GM12878 (cell line): ENCODE measurements around the gene CLIP2. TPM values are rescaled to one million over a fixed set of nuclear protein-coding genes. Genes with fewer than 3 reads are reported as not detected.

Experiments
- ATAC-seq: fragments of 200-7000 bp; cut with Tn5 transposase; 3 replicates; pipeline ENCODE4 v1.9.1; 2020; ENCODE audit warnings: mild to moderate bottlenecking, moderate library complexity
- BruUV-seq: library from RNA; stranded (reverse); fragments of 400-500 nt; replicated peaks from 2 replicates; lab custom pipeline; 2021; lab: Mats Ljungman, UMichigan
- CTCF ChIA-PET: fragments of 300-600 bp; sonication (Branson Sonifier 250); formaldehyde crosslinking; extraction: SDS; loops from one replicate; lab custom pipeline; 2021; ENCODE audit warnings: inconsistent platforms; lab: Yijun Ruan, JAX
- POLR2A ChIA-PET: fragments of 350-600 bp; formaldehyde crosslinking; extraction: SDS; loops from one replicate; lab custom pipeline; 2021; ENCODE audit warnings: inconsistent platforms; lab: Charles Lee
- RAD21 ChIA-PET: fragments of 300-600 bp; sonication (Branson Sonifier 250); formaldehyde crosslinking; loops from one replicate; lab custom pipeline; 2023; ENCODE audit warnings: antibody characterized with exemption; ENCODE audit not compliant: unreplicated experiment; lab: Charles Lee
- SMC1A ChIA-PET: fragments of 300-600 bp; sonication (Branson Sonifier 250); formaldehyde crosslinking; loops from one replicate; lab custom pipeline; 2023; ENCODE audit not compliant: unreplicated experiment, uncharacterized antibody; lab: Charles Lee
- DNase-seq: peaks from one replicate; pipeline ENCODE4 v3.0.0-alpha.2; 2011; ENCODE audit warnings: low read depth, low spot score
- FAIRE-seq: peaks from 3 replicates; lab custom pipeline; 2011; peaks lifted over from hg19 to GRCh38; lab: Jason Lieb, UNC
- H2AFZ ChIP-seq: 2 replicates; pipeline ENCODE4 v1.6.0; 2011; ENCODE audit warnings: low read depth, low read length, control low read depth; ENCODE audit not compliant: control insufficient read depth
- H3K27ac ChIP-seq: 2 replicates; pipeline ENCODE4 v1.5.1; 2011; ENCODE audit warnings: control low read depth; ENCODE audit not compliant: control insufficient read depth, insufficient read depth
- H3K27me3 ChIP-seq, 2 experiments: replicated peaks in 1 of 2; 2 replicates each; pipeline versions ENCODE4 v1.6.0 to v1.6.1; 2011; ENCODE audit warnings: low read length in 1 of 2; ENCODE audit not compliant: control insufficient read depth in 2 of 2, insufficient read depth in 2 of 2
- H3K36me3 ChIP-seq, 2 experiments: 2 replicates each; pipeline ENCODE4 v1.5.1; 2011; ENCODE audit warnings: low read length in 1 of 2; ENCODE audit not compliant: control insufficient read depth in 2 of 2, insufficient read depth in 2 of 2
- H3K4me1 ChIP-seq: 2 replicates; pipeline ENCODE4 v1.6.1; 2011; ENCODE audit warnings: mild to moderate bottlenecking, low read length, moderate library complexity, mixed read lengths; ENCODE audit not compliant: control insufficient read depth, insufficient read depth
- H3K4me2 ChIP-seq: 2 replicates; pipeline ENCODE4 v1.6.0; 2011; ENCODE audit warnings: control low read depth; ENCODE audit not compliant: control insufficient read depth, insufficient read depth
- H3K4me3 ChIP-seq: fragments of 200-600 bp; sonication (generic); 2 replicates; pipeline ENCODE4 v1.5.1; 2016
- H3K79me2 ChIP-seq: 2 replicates; pipeline ENCODE4 v1.6.0; 2011; ENCODE audit warnings: low read length; ENCODE audit not compliant: control insufficient read depth, insufficient read depth
- H3K9ac ChIP-seq: 2 replicates; pipeline ENCODE4 v1.8.0; 2011; ENCODE audit warnings: low read length, control low read depth, mixed read lengths; ENCODE audit not compliant: control insufficient read depth, insufficient read depth
- H3K9me3 ChIP-seq: replicated peaks from 3 replicates; pipeline ENCODE4 v1.5.1; 2011; ENCODE audit warnings: mild to moderate bottlenecking, low read length; ENCODE audit not compliant: control insufficient read depth, insufficient read depth
- H4K20me1 ChIP-seq: 2 replicates; pipeline ENCODE4 v1.6.0; 2011; ENCODE audit not compliant: control insufficient read depth, insufficient read depth
- BCL3 ChIP-seq: IDR thresholded peaks from 2 replicates; pipeline ENCODE4 v1.6.1; 2011; ENCODE audit warnings: borderline replicate concordance, low read depth, mild to moderate bottlenecking, moderate library complexity, low read length; ENCODE audit not compliant: insufficient read depth, poor library complexity, severe bottlenecking
- CEBPB ChIP-seq, 2 experiments: fragments of 150-350 bp in 1 of 2; IDR thresholded peaks; 2 replicates each; pipeline ENCODE4 v1.6.1; 2012 to 2014; ENCODE audit warnings: low read depth in 2 of 2, low read length in 2 of 2, borderline replicate concordance in 1 of 2, inconsistent platforms in 1 of 2
- EP300 ChIP-seq, 2 experiments: fragments of 150-350 bp in 1 of 2; IDR thresholded peaks; 2 replicates each; pipeline ENCODE4 v1.6.1; 2011 to 2012; ENCODE audit warnings: low read depth in 2 of 2, low read length in 2 of 2, borderline replicate concordance in 1 of 2, improper control_type of control experiment in 1 of 2, inconsistent platforms in 1 of 2; ENCODE audit not compliant: control insufficient read depth in 1 of 2
- HCFC1 ChIP-seq: fragments of 150-350 bp; IDR thresholded peaks from 2 replicates; pipeline ENCODE4 v1.6.1; 2014; ENCODE audit warnings: low read length
- JUNB ChIP-seq: IDR thresholded peaks from 2 replicates; pipeline ENCODE4 v1.6.1; 2016; ENCODE audit warnings: antibody characterized with exemption, mild to moderate bottlenecking
- LARP7 ChIP-seq: fragments of 450-650 bp; IDR thresholded peaks from 2 replicates; pipeline ENCODE4 v1.6.1; 2017; ENCODE audit warnings: mild to moderate bottlenecking
- MTA3 ChIP-seq: IDR thresholded peaks from 2 replicates; pipeline ENCODE4 v1.6.1; 2012; ENCODE audit warnings: low read length, inconsistent platforms, borderline replicate concordance
- SMAD5 ChIP-seq: IDR thresholded peaks from 2 replicates; pipeline ENCODE4 v1.6.1; 2016; ENCODE audit warnings: antibody characterized with exemption, low read depth
- SREBF1 ChIP-seq: IDR thresholded peaks from 2 replicates; pipeline ENCODE4 v1.6.1; 2012; ENCODE audit warnings: mild to moderate bottlenecking, low read length
- STAT1 ChIP-seq: fragments of 450-650 bp; conservative IDR thresholded peaks from 2 replicates; pipeline ENCODE4 v1.6.1; 2014; ENCODE audit warnings: antibody characterized with exemption, mild to moderate bottlenecking
- STAT3 ChIP-seq: IDR thresholded peaks from 2 replicates; pipeline ENCODE4 v1.6.1; 2011; ENCODE audit warnings: low read depth, low read length, improper control_type of control experiment
- TAF1 ChIP-seq: IDR thresholded peaks from 2 replicates; pipeline ENCODE4 v1.6.1; 2011; ENCODE audit warnings: mild to moderate bottlenecking, low read depth, low read length, borderline replicate concordance
- TARDBP ChIP-seq: IDR thresholded peaks from 2 replicates; pipeline ENCODE4 v1.6.1; 2016; ENCODE audit warnings: borderline replicate concordance
- YY1 ChIP-seq: IDR thresholded peaks from 2 replicates; pipeline ENCODE4 v1.6.1; 2011; ENCODE audit warnings: low read depth, mild to moderate bottlenecking, low read length
- ZBED1 ChIP-seq: IDR thresholded peaks from 2 replicates; pipeline ENCODE4 v1.6.1; 2016; ENCODE audit warnings: borderline replicate concordance
- ZNF274 ChIP-seq: IDR thresholded peaks from one replicate; pipeline ENCODE4 v1.8.0; 2011; ENCODE audit not compliant: insufficient read length, insufficient read depth
- WGBS: methylation state at CpG from one replicate; pipeline ENCODE4 v1.1.6; 2016; ENCODE audit warnings: low lambda C conversion rate; ENCODE audit not compliant: insufficient replicate concordance, insufficient coverage; ENCODE audit errors: missing lambda C conversion rate; 5-methylcytosine and 5-hydroxymethylcytosine counted together
- in situ Hi-C: fragments of 300-500 bp; cut with MboI; formaldehyde crosslinking; loops from 9 replicates; pipeline ENCODE4 v1.14.3; 2018; ENCODE audit warnings: mixed read lengths
- intact Hi-C: fragments of 100-400 bp; cut with micrococcal nuclease; formaldehyde crosslinking; loops from one replicate; pipeline ENCODE4 v1.14.2; 2022; ENCODE audit not compliant: unreplicated experiment
- polyA plus RNA-seq, 11 experiments: library from polyadenylated mRNA; depleted of rRNA in 4 of 11; unstranded in 6 of 11; stranded (reverse) in 5 of 11; fragments of >200 nt; fragmentation: Nextera tagmentation in 4 of 11; fragmentation: Illumina TruSeq in 1 of 11; extraction: Ambion mirVana in 4 of 11; extraction: Trizol in 1 of 11; gene quantifications; 1 replicate in 1 of 11; 2 replicates in 10 of 11; pipeline versions ENCODE4 v1.2.1 to v1.2.3, GENCODE V29; 2011 to 2016; ENCODE audit warnings: inconsistent platforms in 2 of 11, missing spikeins in 2 of 11, low read depth in 1 of 11
- total RNA-seq, 4 experiments: library from RNA; depleted of rRNA in 3 of 4; stranded (reverse); fragments of >200 nt in 3 of 4; fragmentation: Illumina TruSeq in 1 of 4; extraction: Trizol in 1 of 4; gene quantifications; 2 replicates each; pipeline versions ENCODE4 v1.2.1 to v1.2.3, GENCODE V29; 2013 to 2021
- TF ChIP-seq, protein P1 (sequence below): fragments of 450-650 bp; IDR thresholded peaks from 2 replicates; pipeline ENCODE4 v1.6.1; 2017; ENCODE audit warnings: antibody characterized with exemption, mild to moderate bottlenecking, moderate library complexity
- TF ChIP-seq, protein P2 (sequence below): fragments of 450-650 bp; IDR thresholded peaks from 2 replicates; pipeline ENCODE4 v1.6.1; 2017; ENCODE audit warnings: mild to moderate bottlenecking, moderate library complexity

The CLIP2 gene
- total and polyA plus RNA-seq, 10 of the 15 experiments (the other 5 are each of a cell fraction or from before 2014, with no cell fraction given) = 0.26 to 56.3 (median 21.0) TPM

- peaks cover 0 to 4% of the 10 kb centered on the region in 2 experiments; a peak in 3 of 4 replicates for H3K36me3 ChIP-seq
- H3K9me3 ChIP-seq = no peaks in the 10 kb centered on the region
- H3K4me1 ChIP-seq = no peaks in the 10 kb centered on the region
- no peak overlapping the region for H3K4me2 ChIP-seq
- ChIA-PET CTCF (interaction anchor here (0.7 to 2.0 kb wide), 4 partner anchors 9 to 203 kb away, joined by 3 to 9 read pairs (median 6); no protein-coding TSS in a partner anchor), SMC1A (no interaction called here), RAD21 (no interaction called here), POLR2A (interaction anchor here (0.6 to 0.9 kb wide), 2 partner anchors 8 to 229 kb away, joined by 3 to 6 read pairs; no protein-coding TSS in a partner anchor)
- H4K20me1 ChIP-seq = no peaks in the 10 kb centered on the region
- ATAC-seq (no peak), FAIRE-seq (no peak), DNase-seq (no peak)
- TF ChIP-seq, protein P1, sequence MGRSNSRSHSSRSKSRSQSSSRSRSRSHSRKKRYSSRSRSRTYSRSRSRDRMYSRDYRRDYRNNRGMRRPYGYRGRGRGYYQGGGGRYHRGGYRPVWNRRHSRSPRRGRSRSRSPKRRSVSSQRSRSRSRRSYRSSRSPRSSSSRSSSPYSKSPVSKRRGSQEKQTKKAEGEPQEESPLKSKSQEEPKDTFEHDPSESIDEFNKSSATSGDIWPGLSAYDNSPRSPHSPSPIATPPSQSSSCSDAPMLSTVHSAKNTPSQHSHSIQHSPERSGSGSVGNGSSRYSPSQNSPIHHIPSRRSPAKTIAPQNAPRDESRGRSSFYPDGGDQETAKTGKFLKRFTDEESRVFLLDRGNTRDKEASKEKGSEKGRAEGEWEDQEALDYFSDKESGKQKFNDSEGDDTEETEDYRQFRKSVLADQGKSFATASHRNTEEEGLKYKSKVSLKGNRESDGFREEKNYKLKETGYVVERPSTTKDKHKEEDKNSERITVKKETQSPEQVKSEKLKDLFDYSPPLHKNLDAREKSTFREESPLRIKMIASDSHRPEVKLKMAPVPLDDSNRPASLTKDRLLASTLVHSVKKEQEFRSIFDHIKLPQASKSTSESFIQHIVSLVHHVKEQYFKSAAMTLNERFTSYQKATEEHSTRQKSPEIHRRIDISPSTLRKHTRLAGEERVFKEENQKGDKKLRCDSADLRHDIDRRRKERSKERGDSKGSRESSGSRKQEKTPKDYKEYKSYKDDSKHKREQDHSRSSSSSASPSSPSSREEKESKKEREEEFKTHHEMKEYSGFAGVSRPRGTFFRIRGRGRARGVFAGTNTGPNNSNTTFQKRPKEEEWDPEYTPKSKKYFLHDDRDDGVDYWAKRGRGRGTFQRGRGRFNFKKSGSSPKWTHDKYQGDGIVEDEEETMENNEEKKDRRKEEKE = no peak
- TF ChIP-seq YY1 = no peak
- TF ChIP-seq EP300 (IDR thresholded peaks at IDR 0.05; ENCODE audit: borderline replicate concordance in 1 of 2, control insufficient read depth in 1 of 2, low read depth in 2 of 2, low read length in 2 of 2) = no peak
- TF ChIP-seq MTA3 = no peak
- TF ChIP-seq CEBPB (IDR thresholded peaks at IDR 0.05; ENCODE audit: borderline replicate concordance in 1 of 2, low read depth in 2 of 2, low read length in 2 of 2) = no peak
- TF ChIP-seq, protein P2, sequence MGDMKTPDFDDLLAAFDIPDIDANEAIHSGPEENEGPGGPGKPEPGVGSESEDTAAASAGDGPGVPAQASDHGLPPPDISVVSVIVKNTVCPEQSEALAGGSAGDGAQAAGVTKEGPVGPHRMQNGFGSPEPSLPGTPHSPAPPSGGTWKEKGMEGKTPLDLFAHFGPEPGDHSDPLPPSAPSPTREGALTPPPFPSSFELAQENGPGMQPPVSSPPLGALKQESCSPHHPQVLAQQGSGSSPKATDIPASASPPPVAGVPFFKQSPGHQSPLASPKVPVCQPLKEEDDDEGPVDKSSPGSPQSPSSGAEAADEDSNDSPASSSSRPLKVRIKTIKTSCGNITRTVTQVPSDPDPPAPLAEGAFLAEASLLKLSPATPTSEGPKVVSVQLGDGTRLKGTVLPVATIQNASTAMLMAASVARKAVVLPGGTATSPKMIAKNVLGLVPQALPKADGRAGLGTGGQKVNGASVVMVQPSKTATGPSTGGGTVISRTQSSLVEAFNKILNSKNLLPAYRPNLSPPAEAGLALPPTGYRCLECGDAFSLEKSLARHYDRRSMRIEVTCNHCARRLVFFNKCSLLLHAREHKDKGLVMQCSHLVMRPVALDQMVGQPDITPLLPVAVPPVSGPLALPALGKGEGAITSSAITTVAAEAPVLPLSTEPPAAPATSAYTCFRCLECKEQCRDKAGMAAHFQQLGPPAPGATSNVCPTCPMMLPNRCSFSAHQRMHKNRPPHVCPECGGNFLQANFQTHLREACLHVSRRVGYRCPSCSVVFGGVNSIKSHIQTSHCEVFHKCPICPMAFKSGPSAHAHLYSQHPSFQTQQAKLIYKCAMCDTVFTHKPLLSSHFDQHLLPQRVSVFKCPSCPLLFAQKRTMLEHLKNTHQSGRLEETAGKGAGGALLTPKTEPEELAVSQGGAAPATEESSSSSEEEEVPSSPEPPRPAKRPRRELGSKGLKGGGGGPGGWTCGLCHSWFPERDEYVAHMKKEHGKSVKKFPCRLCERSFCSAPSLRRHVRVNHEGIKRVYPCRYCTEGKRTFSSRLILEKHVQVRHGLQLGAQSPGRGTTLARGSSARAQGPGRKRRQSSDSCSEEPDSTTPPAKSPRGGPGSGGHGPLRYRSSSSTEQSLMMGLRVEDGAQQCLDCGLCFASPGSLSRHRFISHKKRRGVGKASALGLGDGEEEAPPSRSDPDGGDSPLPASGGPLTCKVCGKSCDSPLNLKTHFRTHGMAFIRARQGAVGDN = no peak
- no peak for TF ChIP-seq ZNF274
- TF ChIP-seq BCL3 = no peak
- TF ChIP-seq TAF1 = no peak
- TF ChIP-seq STAT3 = no peak
- TF ChIP-seq SREBF1 = no peak
- TF ChIP-seq SMAD5 = no peak
- TF ChIP-seq LARP7 = no peak
- no peak for TF ChIP-seq STAT1
- no peak for TF ChIP-seq ZBED1
- TF ChIP-seq TARDBP = no peak
- no peak for TF ChIP-seq HCFC1
- no peak for TF ChIP-seq JUNB
- no peak overlapping the region for H3K4me3 ChIP-seq
- no peak overlapping the region for H2AFZ ChIP-seq
- 74% methylated on average over 7 of the region's 7 CpGs for whole genome bisulfite sequencing
- no peak overlapping the region for H3K9ac ChIP-seq
- no peak overlapping the region for H3K27ac ChIP-seq
- H3K79me2 ChIP-seq = no peaks in the 10 kb centered on the region
- no peaks in the 10 kb centered on the region for H3K27me3 ChIP-seq
- intact Hi-C loops (no loop called here), in situ Hi-C loops (no loop called here)
- BruUV-seq = no TSS peak
Observed at GRCh38 chr7:74409571-74409970, 120.4 kb downstream of the CLIP2 start.
